GM12878 (cell line): ENCODE measurements around the gene NDST3. TPM values are rescaled to one million over a fixed set of nuclear protein-coding genes. Genes with fewer than 3 reads are reported as not detected.

Experiments
- ATAC-seq: fragments of 200-7000 bp; cut with Tn5 transposase; 3 replicates; pipeline ENCODE4 v1.9.1; 2020; ENCODE audit warnings: mild to moderate bottlenecking, moderate library complexity
- BruUV-seq: library from RNA; stranded (reverse); fragments of 400-500 nt; replicated peaks from 2 replicates; lab custom pipeline; 2021; lab: Mats Ljungman, UMichigan
- CTCF ChIA-PET: fragments of 300-600 bp; sonication (Branson Sonifier 250); formaldehyde crosslinking; extraction: SDS; loops from one replicate; lab custom pipeline; 2021; ENCODE audit warnings: inconsistent platforms; lab: Yijun Ruan, JAX
- POLR2A ChIA-PET: fragments of 350-600 bp; formaldehyde crosslinking; extraction: SDS; loops from one replicate; lab custom pipeline; 2021; ENCODE audit warnings: inconsistent platforms; lab: Charles Lee
- RAD21 ChIA-PET: fragments of 300-600 bp; sonication (Branson Sonifier 250); formaldehyde crosslinking; loops from one replicate; lab custom pipeline; 2023; ENCODE audit warnings: antibody characterized with exemption; ENCODE audit not compliant: unreplicated experiment; lab: Charles Lee
- SMC1A ChIA-PET: fragments of 300-600 bp; sonication (Branson Sonifier 250); formaldehyde crosslinking; loops from one replicate; lab custom pipeline; 2023; ENCODE audit not compliant: unreplicated experiment, uncharacterized antibody; lab: Charles Lee
- DNase-seq: peaks from one replicate; pipeline ENCODE4 v3.0.0-alpha.2; 2011; ENCODE audit warnings: low read depth, low spot score
- FAIRE-seq: peaks from 3 replicates; lab custom pipeline; 2011; peaks lifted over from hg19 to GRCh38; lab: Jason Lieb, UNC
- H2AFZ ChIP-seq: 2 replicates; pipeline ENCODE4 v1.6.0; 2011; ENCODE audit warnings: low read depth, low read length, control low read depth; ENCODE audit not compliant: control insufficient read depth
- H3K27ac ChIP-seq: 2 replicates; pipeline ENCODE4 v1.5.1; 2011; ENCODE audit warnings: control low read depth; ENCODE audit not compliant: control insufficient read depth, insufficient read depth
- H3K27me3 ChIP-seq, 2 experiments: replicated peaks in 1 of 2; 2 replicates each; pipeline versions ENCODE4 v1.6.0 to v1.6.1; 2011; ENCODE audit warnings: low read length in 1 of 2; ENCODE audit not compliant: control insufficient read depth in 2 of 2, insufficient read depth in 2 of 2
- H3K36me3 ChIP-seq, 2 experiments: 2 replicates each; pipeline ENCODE4 v1.5.1; 2011; ENCODE audit warnings: low read length in 1 of 2; ENCODE audit not compliant: control insufficient read depth in 2 of 2, insufficient read depth in 2 of 2
- H3K4me1 ChIP-seq: 2 replicates; pipeline ENCODE4 v1.6.1; 2011; ENCODE audit warnings: mild to moderate bottlenecking, low read length, moderate library complexity, mixed read lengths; ENCODE audit not compliant: control insufficient read depth, insufficient read depth
- H3K4me2 ChIP-seq: 2 replicates; pipeline ENCODE4 v1.6.0; 2011; ENCODE audit warnings: control low read depth; ENCODE audit not compliant: control insufficient read depth, insufficient read depth
- H3K4me3 ChIP-seq: fragments of 200-600 bp; sonication (generic); 2 replicates; pipeline ENCODE4 v1.5.1; 2016
- H3K79me2 ChIP-seq: 2 replicates; pipeline ENCODE4 v1.6.0; 2011; ENCODE audit warnings: low read length; ENCODE audit not compliant: control insufficient read depth, insufficient read depth
- H3K9ac ChIP-seq: 2 replicates; pipeline ENCODE4 v1.8.0; 2011; ENCODE audit warnings: low read length, control low read depth, mixed read lengths; ENCODE audit not compliant: control insufficient read depth, insufficient read depth
- H3K9me3 ChIP-seq: replicated peaks from 3 replicates; pipeline ENCODE4 v1.5.1; 2011; ENCODE audit warnings: mild to moderate bottlenecking, low read length; ENCODE audit not compliant: control insufficient read depth, insufficient read depth
- H4K20me1 ChIP-seq: 2 replicates; pipeline ENCODE4 v1.6.0; 2011; ENCODE audit not compliant: control insufficient read depth, insufficient read depth
- ATF3 ChIP-seq: IDR thresholded peaks from 2 replicates; pipeline ENCODE4 v1.6.1; 2011; ENCODE audit warnings: low read depth, mild to moderate bottlenecking, low read length, moderate library complexity, borderline replicate concordance; ENCODE audit errors: extremely low read depth
- BHLHE40 ChIP-seq, 2 experiments: fragments of 450-650 bp in 1 of 2; IDR thresholded peaks; 2 replicates each; pipeline ENCODE4 v1.6.1; 2011 to 2017; ENCODE audit warnings: low read depth in 2 of 2, borderline replicate concordance in 1 of 2, improper control_type of control experiment in 1 of 2, low read length in 1 of 2, mild to moderate bottlenecking in 1 of 2
- CHD4 ChIP-seq: fragments of 200-600 bp; sonication (generic); IDR thresholded peaks from 2 replicates; pipeline ENCODE4 v1.6.1; 2016; ENCODE audit warnings: mild to moderate bottlenecking
- ZBTB4 ChIP-seq: fragments of 450-650 bp; formaldehyde crosslinking; IDR thresholded peaks from 2 replicates; pipeline ENCODE4 v1.4.0; 2022; ENCODE audit warnings: mild to moderate bottlenecking, moderate library complexity
- ZZZ3 ChIP-seq: IDR thresholded peaks from 2 replicates; pipeline ENCODE4 v1.6.1; 2011; ENCODE audit warnings: low read depth; ENCODE audit not compliant: control insufficient read depth, insufficient read length
- whole genome bisulfite sequencing: methylation state at CpG from one replicate; pipeline ENCODE4 v1.1.6; 2016; ENCODE audit warnings: low lambda C conversion rate; ENCODE audit not compliant: insufficient replicate concordance, insufficient coverage; ENCODE audit errors: missing lambda C conversion rate; 5-methylcytosine and 5-hydroxymethylcytosine counted together
- in situ Hi-C: fragments of 300-500 bp; cut with MboI; formaldehyde crosslinking; loops from 9 replicates; pipeline ENCODE4 v1.14.3; 2018; ENCODE audit warnings: mixed read lengths
- intact Hi-C: fragments of 100-400 bp; cut with micrococcal nuclease; formaldehyde crosslinking; loops from one replicate; pipeline ENCODE4 v1.14.2; 2022; ENCODE audit not compliant: unreplicated experiment
- polyA plus RNA-seq, 11 experiments: library from polyadenylated mRNA; depleted of rRNA in 4 of 11; unstranded in 6 of 11; stranded (reverse) in 5 of 11; fragments of >200 nt; fragmentation: Nextera tagmentation in 4 of 11; fragmentation: Illumina TruSeq in 1 of 11; extraction: Ambion mirVana in 4 of 11; extraction: Trizol in 1 of 11; gene quantifications; 1 replicate in 1 of 11; 2 replicates in 10 of 11; pipeline versions ENCODE4 v1.2.1 to v1.2.3, GENCODE V29; 2011 to 2016; ENCODE audit warnings: inconsistent platforms in 2 of 11, missing spikeins in 2 of 11, low read depth in 1 of 11
- total RNA-seq, 4 experiments: library from RNA; depleted of rRNA in 3 of 4; stranded (reverse); fragments of >200 nt in 3 of 4; fragmentation: Illumina TruSeq in 1 of 4; extraction: Trizol in 1 of 4; gene quantifications; 2 replicates each; pipeline versions ENCODE4 v1.2.1 to v1.2.3, GENCODE V29; 2013 to 2021

The NDST3 gene
- total and polyA plus RNA-seq, 10 of the 15 experiments (the other 5 are each of a cell fraction or from before 2014, with no cell fraction given) = 0.03 TPM; not detected in 8

- no TSS peak for BruUV-seq
- no peaks in the 10 kb centered on the region for H3K36me3 ChIP-seq
- in situ Hi-C loops (loop anchor here (25.0 kb wide), 2 partner anchors 1123 to 1898 kb away; no protein-coding TSS in a partner anchor), intact Hi-C loops (loop anchor here (2.0 kb wide), 1 partner anchor 130 kb away; no protein-coding TSS in a partner anchor)
- H2AFZ ChIP-seq = no peak overlapping the region
- H3K9me3 ChIP-seq = no peaks in the 10 kb centered on the region; the same call in 2 of the 3 replicates
- WGBS = 52% methylated on average over 2 of the region's 2 CpGs
- SMC1A ChIA-PET = no interaction called here
- RAD21 ChIA-PET = interaction anchor here (1.1 kb wide), 1 partner anchor 13 kb away, joined by 5 read pairs; no protein-coding TSS in a partner anchor
- no peaks in the 10 kb centered on the region for H3K79me2 ChIP-seq
- H3K9ac ChIP-seq = no peak overlapping the region
- CTCF ChIA-PET = interaction anchor here (0.9 to 1.3 kb wide), 2 partner anchors 9 to 10 kb away, joined by 3 read pairs; no protein-coding TSS in a partner anchor
- no peaks in the 10 kb centered on the region for H4K20me1 ChIP-seq
- FAIRE-seq = no peak
- H3K27ac ChIP-seq = no peak overlapping the region
- H3K4me1 ChIP-seq = no peaks in the 10 kb centered on the region
- TF ChIP-seq BHLHE40 (IDR thresholded peaks at IDR 0.05; ENCODE audit: borderline replicate concordance in 1 of 2, low read depth in 2 of 2, low read length in 1 of 2) (no peak), CHD4 (no peak), ZBTB4 (CRISPR knock-in tag) (no peak), ATF3 (no peak), ZZZ3 (no peak)
- TF ChIP-seq, all 136 proteins: peak for 0
- no peak for ATAC-seq
- H3K27me3 ChIP-seq = no peaks in the 10 kb centered on the region; a peak in 2 of 4 replicates
- DNase-seq = no peak
- POLR2A ChIA-PET = no interaction called here
- H3K4me3 ChIP-seq = no peak overlapping the region
- no peak overlapping the region for H3K4me2 ChIP-seq
Observed at GRCh38 chr4:118260309-118260708, 226.0 kb downstream of the NDST3 start.
